ENCODE data around the gene MKNK2. TPM values are rescaled to one million over a fixed set of nuclear protein-coding genes. Genes with fewer than 3 reads are reported as not detected.

The MKNK2 gene
- 58.9 and 65.4 TPM in 2 replicates for polyA plus RNA-seq (2012; rRNA removed)
- polyA plus RNA-seq (2012; cell fraction: cytosol; rRNA removed), result 32.5 and 45.8 TPM in 2 replicates
- 109 and 141 TPM in 2 replicates for polyA plus RNA-seq (2012; cell fraction: nucleus; rRNA removed)

- peak within 1 kb of the TSS; percentile 37 to 88; a peak in 3 of 4 replicates for H3K27ac ChIP-seq (ENCODE audit: low read depth in 2 of 2, low read length in 1 of 2)
- POLR2A ChIA-PET, result interaction anchor here (0.6 to 1.8 kb wide), 7 partner anchors 9 to 166 kb away, joined by 3 to 13 read pairs (median 4); partner anchors contain the start of genes ABHD17A and BTBD2
- TF ChIP-seq PBX3 (IDR thresholded peaks at IDR 0.05) (0 out of 2 replicates have a peak, but pooled peaks have one; percentile 27), CTCF (IDR thresholded peaks at IDR 0.05) (peak; percentile 40), RFX5 (IDR thresholded peaks at IDR 0.05; ENCODE audit: low read length) (no peak), REST (IDR thresholded peaks at IDR 0.05; ENCODE audit: low read depth, low read length) (0 out of 2 replicates have a peak, but pooled peaks have one; percentile 36), EZH2phosphoT487 (IDR thresholded peaks at IDR 0.05; ENCODE audit: borderline replicate concordance, low read depth) (no peak), RXRA (IDR thresholded peaks at IDR 0.05; ENCODE audit: borderline replicate concordance, low read depth) (no peak), EP300 (IDR thresholded peaks at IDR 0.05; ENCODE audit: borderline replicate concordance in 1 of 2, low read depth in 1 of 2, low read length in 1 of 2) (no peak), JUND (IDR thresholded peaks at IDR 0.05) (no peak), RCOR1 (IDR thresholded peaks at IDR 0.05; ENCODE audit: low read length) (0 out of 2 replicates have a peak, but pooled peaks have one; percentile 26), SMC3 (IDR thresholded peaks at IDR 0.05; ENCODE audit: low read depth, low read length) (peak; percentile 15; the same call in 1 of the 2 replicates), MAX (IDR thresholded peaks at IDR 0.05; ENCODE audit: low read depth) (no peak), POLR2AphosphoS5 (IDR thresholded peaks at IDR 0.05; ENCODE audit: low read depth, low read length) (peak; percentile 99), RAD21 (IDR thresholded peaks at IDR 0.05; ENCODE audit: low read length) (no peak), GABPA (IDR thresholded peaks at IDR 0.05; ENCODE audit: low read depth) (no peak), ELF1 (IDR thresholded peaks at IDR 0.05) (no peak), NFIC (IDR thresholded peaks at IDR 0.05; ENCODE audit: borderline replicate concordance) (no peak), MXI1 (IDR thresholded peaks at IDR 0.05; ENCODE audit: low read depth, low read length) (0 out of 2 replicates have a peak, but pooled peaks have one; percentile 35), TEAD4 (IDR thresholded peaks at IDR 0.05; ENCODE audit: borderline replicate concordance, insufficient read depth) (no peak), TAF1 (IDR thresholded peaks at IDR 0.05; ENCODE audit: borderline replicate concordance, low read depth, low read length) (peak; percentile 91), NRF1 (IDR thresholded peaks at IDR 0.05; ENCODE audit: low read depth, low read length) (peak; percentile 97), FOXJ3 (CRISPR knock-in tag; IDR thresholded peaks at IDR 0.05) (no peak)
- TF ChIP-seq, protein P1, sequence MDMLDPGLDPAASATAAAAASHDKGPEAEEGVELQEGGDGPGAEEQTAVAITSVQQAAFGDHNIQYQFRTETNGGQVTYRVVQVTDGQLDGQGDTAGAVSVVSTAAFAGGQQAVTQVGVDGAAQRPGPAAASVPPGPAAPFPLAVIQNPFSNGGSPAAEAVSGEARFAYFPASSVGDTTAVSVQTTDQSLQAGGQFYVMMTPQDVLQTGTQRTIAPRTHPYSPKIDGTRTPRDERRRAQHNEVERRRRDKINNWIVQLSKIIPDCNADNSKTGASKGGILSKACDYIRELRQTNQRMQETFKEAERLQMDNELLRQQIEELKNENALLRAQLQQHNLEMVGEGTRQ (IDR thresholded peaks at IDR 0.05; ENCODE audit: borderline replicate concordance, low read depth, low read length), result no peak
- TF ChIP-seq, protein P2, sequence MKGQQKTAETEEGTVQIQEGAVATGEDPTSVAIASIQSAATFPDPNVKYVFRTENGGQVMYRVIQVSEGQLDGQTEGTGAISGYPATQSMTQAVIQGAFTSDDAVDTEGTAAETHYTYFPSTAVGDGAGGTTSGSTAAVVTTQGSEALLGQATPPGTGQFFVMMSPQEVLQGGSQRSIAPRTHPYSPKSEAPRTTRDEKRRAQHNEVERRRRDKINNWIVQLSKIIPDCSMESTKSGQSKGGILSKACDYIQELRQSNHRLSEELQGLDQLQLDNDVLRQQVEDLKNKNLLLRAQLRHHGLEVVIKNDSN (IDR thresholded peaks at IDR 0.05; ENCODE audit: borderline replicate concordance, low read depth), result no peak
These were observed at the start of gene MKNK2 for GRCh38 chr19:2050991-2051772. TSS of gene MKNK2 (minus strand) at chr19:2051244. CDS start at chr19:2050851, 393 bp downstream.

More at GRCh38 chr19:2050991-2051772, at the start of gene MKNK2:
- Histone ChIP-seq H3K9me3 (no peaks in the 10 kb centered on the region), H2AFZ (ENCODE audit: low read depth) (peak within 1 kb of the TSS; percentile 85), H3K27me3 (ENCODE audit: insufficient read depth) (no peaks in the 10 kb centered on the region), H3K4me3 (ENCODE audit: low read depth in 2 of 2, low read length in 1 of 2) (peak within 1 kb of the TSS; percentile 90 to 94), H3K36me3 (replicated peaks in 1 of 2; ENCODE audit: control insufficient read depth in 1 of 2, insufficient read depth in 2 of 2, low read length in 1 of 2) (peaks cover 0 to 12% of the 10 kb centered on the region in 2 experiments), H3K9ac (peak within 1 kb of the TSS; percentile 82), H3K79me2 (ENCODE audit: insufficient read depth) (peaks cover 45% of the 10 kb centered on the region), H3K4me1 (ENCODE audit: control insufficient read depth in 1 of 2, insufficient read depth in 2 of 2, low read depth in 1 of 2, low read length in 1 of 2) (peaks cover 29 to 57% of the 10 kb centered on the region in 2 experiments; a peak in 3 of 4 replicates), H3F3A (replicated peaks; ENCODE audit: insufficient read depth) (peaks cover 14% of the 10 kb centered on the region), H4K20me1 (ENCODE audit: insufficient read depth) (peaks cover 45% of the 10 kb centered on the region), H3K4me2 (peak within 1 kb of the TSS; percentile 98), H3K9me2 (no peaks in the 10 kb centered on the region)
- DNase-seq, result peak; percentile 99
- 31% methylated on average over 4 of the region's 93 CpGs for WGBS (ENCODE audit: low lambda C conversion rate)
- CTCF ChIA-PET, result interaction anchor here (0.9 to 2.7 kb wide), 6 partner anchors 10 to 31 kb away, joined by 3 to 16 read pairs (median 4); no protein-coding TSS in a partner anchor
